GM20000 (cell line): ENCODE results near the gene RNASEH2C.
"Not testable (repeated sequence)": the region's sequence is repeated elsewhere in the genome, so short reads cannot be mapped to it uniquely, and the experiment has no call there.

Source experiments
- DNase-seq: peaks from one replicate; pipeline ENCODE4 v3.0.0; 2012; ENCODE audit warnings: low spot score
- TF ChIP-seq, protein P1 (sequence below): IDR thresholded peaks from 2 replicates; pipeline ENCODE4 v1.5.1; 2012; ENCODE audit warnings: mild to moderate bottlenecking, control low read depth; ENCODE audit errors: extremely low read depth, missing control alignments

RNASEH2C gene

DNA sequence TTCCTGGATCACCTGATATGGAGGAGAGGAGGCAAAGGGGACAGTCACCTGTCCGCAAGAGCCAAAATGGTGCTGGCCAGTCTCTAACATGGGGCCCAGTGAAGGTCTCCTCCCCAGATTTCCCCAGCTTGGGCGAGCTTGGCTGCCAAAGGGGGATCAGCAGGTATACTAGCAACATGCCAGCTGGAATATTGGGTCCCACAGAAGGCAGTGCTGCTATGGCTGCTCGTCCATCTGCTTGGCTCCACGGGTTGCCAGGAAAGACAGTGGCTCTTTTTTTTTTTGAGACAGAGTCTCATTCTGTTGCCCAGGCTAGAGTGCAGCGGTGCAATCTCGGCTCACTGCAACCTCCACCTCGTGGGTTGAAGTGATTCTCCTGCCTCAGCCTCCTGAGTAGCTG is 21.3 kb downstream of the RNASEH2C start:
- TF ChIP-seq, protein P1, sequence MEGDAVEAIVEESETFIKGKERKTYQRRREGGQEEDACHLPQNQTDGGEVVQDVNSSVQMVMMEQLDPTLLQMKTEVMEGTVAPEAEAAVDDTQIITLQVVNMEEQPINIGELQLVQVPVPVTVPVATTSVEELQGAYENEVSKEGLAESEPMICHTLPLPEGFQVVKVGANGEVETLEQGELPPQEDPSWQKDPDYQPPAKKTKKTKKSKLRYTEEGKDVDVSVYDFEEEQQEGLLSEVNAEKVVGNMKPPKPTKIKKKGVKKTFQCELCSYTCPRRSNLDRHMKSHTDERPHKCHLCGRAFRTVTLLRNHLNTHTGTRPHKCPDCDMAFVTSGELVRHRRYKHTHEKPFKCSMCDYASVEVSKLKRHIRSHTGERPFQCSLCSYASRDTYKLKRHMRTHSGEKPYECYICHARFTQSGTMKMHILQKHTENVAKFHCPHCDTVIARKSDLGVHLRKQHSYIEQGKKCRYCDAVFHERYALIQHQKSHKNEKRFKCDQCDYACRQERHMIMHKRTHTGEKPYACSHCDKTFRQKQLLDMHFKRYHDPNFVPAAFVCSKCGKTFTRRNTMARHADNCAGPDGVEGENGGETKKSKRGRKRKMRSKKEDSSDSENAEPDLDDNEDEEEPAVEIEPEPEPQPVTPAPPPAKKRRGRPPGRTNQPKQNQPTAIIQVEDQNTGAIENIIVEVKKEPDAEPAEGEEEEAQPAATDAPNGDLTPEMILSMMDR: no peak

DNA sequence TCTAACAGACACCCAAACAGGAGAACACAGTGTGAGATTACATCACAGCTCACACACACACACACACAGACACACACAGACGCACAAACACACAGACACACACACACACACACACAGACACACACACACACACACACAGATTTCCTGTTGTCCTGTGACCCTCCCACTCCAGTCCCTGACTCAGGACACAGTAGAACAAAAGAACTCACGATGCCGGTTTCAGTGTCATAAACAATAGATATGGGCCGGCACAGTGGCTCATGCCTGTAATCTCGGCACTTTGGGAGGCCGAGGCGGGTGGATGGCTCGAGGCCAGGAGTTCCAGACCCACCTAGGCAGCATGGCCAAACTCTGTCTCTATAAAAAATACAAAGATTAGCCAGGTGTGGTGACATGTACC is 22.4 kb downstream of the RNASEH2C start:
- TF ChIP-seq, protein P1: no peak

More for the DNA sequence above, 21.3 kb downstream of the RNASEH2C start:
- no peak for DNase-seq

DNA sequence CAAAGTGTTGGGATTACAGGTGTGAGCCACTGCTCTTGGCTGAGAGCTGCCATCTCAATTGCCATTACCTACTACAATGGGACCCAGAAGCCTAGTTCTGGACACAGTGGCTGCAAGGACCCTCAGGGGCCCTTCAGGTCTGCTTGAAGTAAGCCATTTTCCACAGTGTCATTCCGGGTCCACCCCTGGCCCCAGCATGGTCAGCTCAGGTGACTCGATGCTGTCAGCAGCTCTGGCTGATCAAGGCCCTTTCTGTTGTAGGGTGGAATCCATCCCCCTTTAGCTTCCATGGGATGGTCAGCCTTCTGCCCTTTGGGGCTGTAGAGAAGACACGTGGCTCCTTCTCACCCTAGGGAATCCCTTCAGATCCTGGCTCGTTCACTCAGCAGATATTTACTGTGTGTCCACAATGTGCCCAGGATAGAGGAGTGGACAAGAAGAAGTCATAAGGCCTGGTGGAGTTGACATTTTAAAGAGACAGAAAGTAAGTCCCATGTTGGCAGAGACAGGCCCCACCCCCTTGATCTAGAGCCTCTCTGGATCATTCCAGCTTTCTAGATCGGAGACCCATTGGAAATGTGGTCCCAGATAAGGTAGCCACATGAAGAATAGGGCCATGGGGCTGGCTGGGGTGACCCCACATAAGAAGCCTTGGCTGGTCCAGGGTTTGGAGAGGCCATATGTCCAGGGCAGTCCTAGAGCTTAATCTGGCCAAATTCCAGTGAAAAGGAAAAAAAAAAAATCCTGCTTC is 23.6 kb downstream of the RNASEH2C start:
- TF ChIP-seq, protein P1: no peak
- DNase-seq: no peak

More for the DNA sequence above, 22.4 kb downstream of the RNASEH2C start:
- DNase-seq: no peak

DNA sequence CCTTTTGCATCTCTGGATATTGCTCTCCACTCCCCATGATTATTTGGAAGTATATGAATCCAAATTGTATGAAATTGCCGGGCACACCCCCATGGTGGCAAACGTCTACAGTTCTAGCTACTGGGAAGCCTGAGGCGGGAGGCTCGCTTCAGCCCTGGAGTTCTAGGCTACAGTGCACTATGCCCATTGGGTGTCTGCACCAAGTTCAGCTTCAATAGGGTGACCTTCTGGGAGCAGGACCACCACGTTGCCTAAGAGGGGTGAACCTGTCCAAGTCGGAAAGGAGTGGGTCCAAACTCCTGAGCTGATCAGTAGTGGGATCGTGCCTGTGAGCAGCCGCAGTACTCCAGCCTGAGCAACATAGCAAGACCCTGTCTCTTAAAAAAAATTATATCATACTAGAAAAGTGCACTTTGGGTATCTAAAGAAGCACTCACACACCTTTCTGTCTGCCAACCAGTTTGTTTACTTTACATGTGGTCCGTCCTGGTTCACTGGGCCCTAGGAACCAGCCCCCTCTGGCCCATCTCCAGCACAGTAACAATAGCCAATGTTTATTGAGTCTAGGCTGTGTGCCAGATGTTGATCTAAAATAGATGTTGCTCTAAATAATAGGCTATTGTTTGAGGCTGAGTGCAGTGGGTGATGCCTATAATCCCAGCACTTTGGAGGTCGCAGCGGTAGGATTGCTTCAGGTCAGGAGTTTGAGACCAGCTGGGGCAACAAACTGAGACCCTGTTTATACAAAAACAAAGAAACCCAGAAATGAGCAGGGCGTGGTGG is 24.9 kb downstream of the RNASEH2C start:
- no peak for DNase-seq
- TF ChIP-seq, protein P1: no peak

DNA sequence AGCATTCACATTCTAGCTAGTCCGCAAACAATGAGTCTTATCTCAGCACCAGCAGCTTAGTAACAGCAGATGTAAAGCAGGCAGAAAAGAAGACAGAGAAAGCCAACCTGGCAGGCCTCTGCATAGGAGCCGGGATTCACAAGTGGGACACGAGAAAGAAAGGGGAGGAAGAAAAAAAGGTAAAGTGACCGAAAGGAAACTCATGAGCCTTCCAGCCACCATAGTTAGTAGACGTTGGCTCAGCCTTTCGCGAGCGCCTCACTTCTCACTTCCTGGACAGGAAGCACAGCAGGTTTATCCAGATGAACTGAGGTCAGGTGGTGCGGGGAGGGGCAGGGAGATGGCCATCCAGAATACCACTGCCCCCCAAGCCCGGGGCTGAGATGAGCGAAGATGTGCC is 28.2 kb downstream of the RNASEH2C start:
- TF ChIP-seq, protein P1: no peak
- no peak for DNase-seq

DNA sequence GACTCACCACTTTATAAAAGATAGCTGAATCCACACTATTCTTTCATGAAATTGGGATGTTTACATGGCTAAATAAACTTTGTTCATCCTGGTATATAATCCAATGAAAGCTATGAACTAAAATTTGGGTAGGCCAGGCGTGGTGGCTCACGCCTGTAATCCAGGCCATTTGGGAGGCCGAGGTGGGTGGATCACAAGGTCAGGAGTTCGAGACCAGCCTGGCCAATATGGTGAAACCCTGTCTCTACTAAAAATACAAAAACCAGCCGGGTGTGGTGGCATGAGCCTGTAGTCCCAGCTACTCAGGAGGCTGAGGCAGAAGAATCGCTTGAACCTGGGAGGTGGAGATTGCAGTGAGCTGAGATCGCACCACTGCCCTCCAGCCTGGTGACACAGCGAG is 28.8 kb downstream of the RNASEH2C start:
- not testable (repeated sequence) for DNase-seq

DNA sequence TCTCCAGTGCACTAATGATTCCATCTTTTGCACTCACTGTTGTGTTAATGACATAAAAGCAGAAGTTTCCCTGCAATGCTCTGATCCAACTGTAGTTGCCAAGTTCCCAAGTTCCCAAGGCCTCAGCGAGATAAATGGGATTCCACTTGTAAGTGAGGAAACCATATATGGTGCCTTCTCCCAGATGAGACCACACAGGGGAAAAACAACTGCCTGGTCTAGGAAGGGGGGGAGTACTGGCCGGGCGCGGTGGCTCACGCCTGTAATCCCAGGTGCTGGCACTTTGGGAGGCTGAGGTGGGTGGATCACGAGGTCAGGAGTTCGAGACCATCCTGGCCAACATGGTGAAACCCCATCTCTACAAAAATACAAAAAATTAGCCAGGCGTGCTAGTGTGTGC is 34.6 kb downstream of the RNASEH2C start:
- no peak for DNase-seq
- TF ChIP-seq, protein P1: no peak

DNA sequence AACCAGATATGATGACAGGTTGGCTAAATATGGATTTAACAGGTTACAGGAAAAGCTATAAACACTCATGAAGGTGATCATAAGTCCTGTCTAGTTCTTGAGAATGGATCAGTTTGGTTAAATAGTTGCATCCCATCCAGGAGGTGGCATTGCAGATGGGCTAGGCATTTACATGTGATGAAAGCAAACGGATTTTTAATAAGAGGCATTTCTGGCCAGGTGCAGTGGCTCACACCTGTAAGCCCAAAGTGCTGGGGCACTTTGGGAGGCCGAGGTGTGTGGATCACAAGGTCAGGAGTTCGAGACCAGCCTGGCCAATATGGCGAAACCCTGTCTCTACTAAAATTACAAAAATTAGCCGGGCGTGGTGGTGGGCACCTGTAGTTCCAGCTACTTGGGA is 37.1 kb downstream of the RNASEH2C start:
- DNase-seq: not testable (repeated sequence)
